Left ventricle myocardium inferior (tissue), 1 donor: ENCODE results near the gene TMEM270. TPM values are rescaled to one million over a fixed set of nuclear protein-coding genes. Genes with fewer than 3 reads are reported as not detected.

Experiments used
- DNase-seq: peaks from one replicate; pipeline ENCODE4 v3.0.0-alpha.2; 2020
- H3K27ac ChIP-seq: fragments of 200-600 bp; replicated peaks from 2 replicates; pipeline ENCODE4 v1.8.0; 2021
- H3K27me3 ChIP-seq: fragments of 200-600 bp; 2 replicates; pipeline ENCODE4 v1.8.0; 2021; ENCODE audit warnings: low read depth
- H3K36me3 ChIP-seq: fragments of 200-600 bp; 2 replicates; pipeline ENCODE4 v1.8.0; 2021
- H3K4me1 ChIP-seq: fragments of 200-600 bp; 2 replicates; pipeline ENCODE4 v1.8.0; 2021
- H3K4me3 ChIP-seq: fragments of 200-600 bp; 2 replicates; pipeline ENCODE4 v1.8.0; 2021; ENCODE audit warnings: mild to moderate bottlenecking, moderate library complexity
- H3K9me3 ChIP-seq: fragments of 200-600 bp; replicated peaks from 2 replicates; pipeline ENCODE4 v1.8.0; 2021
- intact Hi-C: fragments of 100-400 bp; cut with micrococcal nuclease; formaldehyde crosslinking; loops from one replicate; pipeline ENCODE4 v1.11.0; 2022
- total RNA-seq: library from RNA; stranded (reverse); fragmentation: NEBNext Ultra II Directional; extraction: Animal tissue kit (Norgen Biotek cat#: 25700); gene quantifications from one replicate; pipeline ENCODE4 v1.2.1, GENCODE V29; 2021
- TF ChIP-seq, protein P1 (sequence below): fragments of 200-600 bp; IDR thresholded peaks from 2 replicates; pipeline ENCODE4 v1.8.0; 2021; ENCODE audit warnings: antibody characterized with exemption, mild to moderate bottlenecking, borderline replicate concordance
- donor health status: DM: no; HTN: yes; CAD: no; lungs with severe emphysema.

TMEM270 gene
- total RNA-seq, 1 donor from 2014 or later: not detected

DNA sequence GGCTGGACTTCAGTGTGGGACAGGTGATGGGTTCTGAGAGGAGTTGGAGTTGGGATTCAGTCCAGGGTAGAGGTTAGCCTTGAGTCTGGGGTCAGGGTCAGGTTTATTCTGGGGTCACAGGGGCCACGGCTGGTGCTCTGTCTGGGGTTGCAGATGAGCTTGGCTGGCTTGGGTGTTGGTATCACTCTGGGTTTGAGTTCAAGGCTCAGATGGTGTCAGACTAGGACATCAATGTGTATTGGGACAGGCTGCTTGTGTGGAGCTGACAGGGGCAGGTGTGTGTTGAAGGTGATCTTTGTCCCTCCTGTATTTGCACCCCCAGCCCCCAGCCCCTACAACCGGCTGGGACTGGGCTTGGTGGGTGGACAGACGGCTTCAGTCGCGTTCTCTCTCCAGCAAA lies 26.8 kb downstream of the TMEM270 start:
- TF ChIP-seq, protein P1, sequence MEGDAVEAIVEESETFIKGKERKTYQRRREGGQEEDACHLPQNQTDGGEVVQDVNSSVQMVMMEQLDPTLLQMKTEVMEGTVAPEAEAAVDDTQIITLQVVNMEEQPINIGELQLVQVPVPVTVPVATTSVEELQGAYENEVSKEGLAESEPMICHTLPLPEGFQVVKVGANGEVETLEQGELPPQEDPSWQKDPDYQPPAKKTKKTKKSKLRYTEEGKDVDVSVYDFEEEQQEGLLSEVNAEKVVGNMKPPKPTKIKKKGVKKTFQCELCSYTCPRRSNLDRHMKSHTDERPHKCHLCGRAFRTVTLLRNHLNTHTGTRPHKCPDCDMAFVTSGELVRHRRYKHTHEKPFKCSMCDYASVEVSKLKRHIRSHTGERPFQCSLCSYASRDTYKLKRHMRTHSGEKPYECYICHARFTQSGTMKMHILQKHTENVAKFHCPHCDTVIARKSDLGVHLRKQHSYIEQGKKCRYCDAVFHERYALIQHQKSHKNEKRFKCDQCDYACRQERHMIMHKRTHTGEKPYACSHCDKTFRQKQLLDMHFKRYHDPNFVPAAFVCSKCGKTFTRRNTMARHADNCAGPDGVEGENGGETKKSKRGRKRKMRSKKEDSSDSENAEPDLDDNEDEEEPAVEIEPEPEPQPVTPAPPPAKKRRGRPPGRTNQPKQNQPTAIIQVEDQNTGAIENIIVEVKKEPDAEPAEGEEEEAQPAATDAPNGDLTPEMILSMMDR: no peak
- Histone ChIP-seq H3K27ac (no peak overlapping the region), H3K36me3 (no peaks in the 10 kb centered on the region), H3K9me3 (no peaks in the 10 kb centered on the region), H3K4me3 (no peak overlapping the region), H3K27me3 (peaks cover 38% of the 10 kb centered on the region), H3K4me1 (peaks cover 28% of the 10 kb centered on the region)
- intact Hi-C loops: no loop called here
- no peak for DNase-seq

DNA sequence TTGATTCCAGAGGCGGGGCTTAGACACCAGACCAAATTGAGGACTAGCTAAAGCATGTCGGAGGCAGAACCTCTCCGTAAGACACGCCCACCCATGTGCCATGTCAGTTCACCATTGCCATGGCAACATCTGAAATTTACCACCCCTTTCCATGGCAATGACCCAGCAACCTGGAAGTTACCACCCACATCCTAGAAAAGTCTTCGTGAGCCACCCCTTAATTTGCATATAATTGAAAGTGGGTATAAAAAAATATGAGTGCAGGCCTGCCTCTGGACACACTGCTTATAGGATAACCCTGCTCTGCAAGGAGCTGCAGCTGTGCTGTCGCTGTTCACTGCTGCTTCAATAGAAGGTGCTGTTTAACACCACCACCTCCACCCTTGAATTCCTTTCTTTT lies 28.0 kb downstream of the TMEM270 start:
- H3K9me3 ChIP-seq: no peaks in the 10 kb centered on the region
- H3K27me3 ChIP-seq: peaks cover 32% of the 10 kb centered on the region
- peaks cover 40% of the 10 kb centered on the region for H3K4me1 ChIP-seq
- intact Hi-C loops: no loop called here
- H3K36me3 ChIP-seq: no peaks in the 10 kb centered on the region
- DNase-seq: no peak
- H3K4me3 ChIP-seq: no peak overlapping the region
- TF ChIP-seq, protein P1: no peak
- H3K27ac ChIP-seq: no peak overlapping the region

DNA sequence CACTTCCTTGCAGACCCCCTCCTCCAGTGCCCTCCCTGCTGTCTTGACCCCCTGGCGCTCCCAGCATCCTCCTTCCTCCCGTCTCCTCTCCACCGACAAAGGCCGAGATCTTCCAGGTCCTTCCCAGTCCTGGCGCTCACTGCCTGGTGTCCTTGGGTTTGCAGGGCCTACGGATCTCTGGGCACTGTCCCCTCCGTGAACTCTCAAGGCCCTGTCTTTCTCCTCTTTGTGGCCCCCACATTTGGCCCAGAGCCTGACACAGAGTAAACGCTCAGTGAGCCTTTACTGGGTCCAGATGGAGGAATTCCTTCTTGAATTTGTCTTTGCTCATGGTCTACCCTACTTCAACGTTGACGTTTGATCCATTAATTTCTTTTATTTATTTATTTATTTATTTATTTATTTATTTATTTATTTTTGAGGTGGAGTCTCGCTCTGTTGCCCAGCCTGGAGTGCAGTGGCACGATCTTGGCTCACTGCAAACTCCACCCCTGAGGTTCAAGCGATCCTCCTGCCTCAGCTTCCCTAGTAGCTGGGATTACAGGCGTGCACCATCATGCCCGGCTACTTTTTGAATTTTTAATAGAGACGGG lies 29.7 kb downstream of the TMEM270 start:
- Histone ChIP-seq H3K4me3 (no peak overlapping the region), H3K9me3 (peaks cover 6% of the 10 kb centered on the region), H3K4me1 (peaks cover 47% of the 10 kb centered on the region), H3K27me3 (peaks cover 27% of the 10 kb centered on the region), H3K36me3 (no peaks in the 10 kb centered on the region), H3K27ac (peak overlapping the region; percentile 64)
- intact Hi-C loops: no loop called here
- TF ChIP-seq, protein P1: no peak
- no peak for DNase-seq

DNA sequence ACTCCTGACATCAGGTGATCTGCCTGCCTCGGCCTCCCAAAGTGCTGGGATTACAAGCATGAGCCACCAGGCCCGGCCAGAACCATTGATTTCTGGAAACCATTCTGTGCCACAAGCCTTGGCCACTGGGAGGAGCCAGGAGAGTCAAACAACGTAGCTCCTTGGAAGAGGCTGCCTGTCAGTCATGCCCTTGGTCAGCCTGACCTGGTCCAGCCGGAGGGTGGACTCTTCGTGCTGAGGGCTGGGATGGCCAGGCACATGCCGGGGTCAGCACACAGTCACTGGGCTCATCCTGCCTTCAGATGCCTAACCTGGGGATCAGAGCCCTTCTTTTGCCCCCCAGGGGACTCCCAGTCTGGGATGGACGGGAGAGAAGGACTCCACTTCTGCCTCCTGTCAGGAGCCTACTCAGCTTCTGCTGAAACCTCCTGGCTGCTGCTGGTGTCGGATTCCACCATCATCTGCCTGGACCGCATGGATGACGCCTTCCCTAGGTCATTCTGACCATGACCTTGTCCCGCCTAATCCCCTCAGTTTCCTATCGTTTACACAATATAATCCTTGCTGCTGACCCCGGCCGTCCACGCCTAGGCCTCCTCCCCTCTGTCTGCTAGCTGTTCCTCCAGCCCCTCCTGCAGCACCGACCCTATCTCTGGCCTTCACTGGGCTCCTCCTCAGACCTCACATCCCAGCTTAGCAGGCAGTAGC lies 30.4 kb downstream of the TMEM270 start:
- Histone ChIP-seq H3K27ac (peak overlapping the region; percentile 64), H3K4me3 (no peak overlapping the region), H3K4me1 (peaks cover 40% of the 10 kb centered on the region), H3K9me3 (peaks cover 13% of the 10 kb centered on the region), H3K27me3 (peaks cover 25% of the 10 kb centered on the region), H3K36me3 (no peaks in the 10 kb centered on the region)
- no peak for DNase-seq
- intact Hi-C loops: no loop called here
- TF ChIP-seq, protein P1: no peak

DNA sequence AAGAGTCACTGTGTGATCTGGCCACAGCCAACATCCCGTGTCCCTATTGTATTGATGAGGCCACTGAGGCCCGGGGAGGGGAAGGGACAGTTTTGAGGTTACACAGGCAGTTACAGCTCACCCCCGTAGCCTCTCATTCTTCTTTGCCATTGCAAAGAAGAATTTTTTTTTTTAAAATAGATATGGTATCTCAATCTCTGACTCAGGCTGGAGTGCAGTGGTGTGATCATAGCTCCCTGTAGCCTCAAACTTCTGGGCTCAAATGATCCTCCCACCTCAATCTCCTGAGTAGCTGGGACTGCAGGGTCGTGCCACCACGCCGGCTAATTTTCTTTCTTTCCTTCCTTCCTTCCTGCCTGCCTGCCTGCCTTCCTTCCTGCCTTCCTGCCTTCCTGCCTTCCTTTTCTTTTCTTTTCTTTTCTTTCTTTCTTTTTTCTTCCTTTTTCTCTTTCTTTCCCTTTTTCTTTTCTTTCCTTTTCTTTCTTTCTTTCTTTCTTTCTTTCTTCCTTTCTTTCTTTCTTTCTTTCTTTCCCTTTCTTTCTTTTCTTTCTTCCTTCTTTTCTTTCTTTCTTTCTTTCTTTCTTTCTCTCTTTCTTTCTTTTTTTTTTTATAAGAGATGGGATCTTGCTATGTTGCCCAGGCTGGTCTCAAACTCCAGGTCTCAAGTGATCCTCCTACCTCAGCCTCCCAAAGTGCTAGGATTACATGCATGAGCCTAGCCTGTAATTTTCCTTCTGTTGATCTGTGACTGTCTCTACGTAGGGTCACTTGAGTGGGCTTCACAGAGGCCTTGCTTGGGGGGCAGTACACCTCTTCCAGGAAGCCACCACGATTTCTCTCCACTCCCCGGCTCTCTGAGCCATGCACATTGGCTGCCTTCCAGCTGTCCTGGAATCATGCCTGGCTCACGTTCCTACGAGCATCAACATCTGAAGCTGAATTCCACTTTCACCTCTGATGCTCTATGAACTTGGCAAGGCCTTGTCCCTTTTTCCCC lies 31.3 kb downstream of the TMEM270 start:
- Histone ChIP-seq H3K27ac (peak overlapping the region; percentile 67), H3K9me3 (peaks cover 22% of the 10 kb centered on the region), H3K27me3 (peaks cover 15% of the 10 kb centered on the region), H3K36me3 (no peaks in the 10 kb centered on the region), H3K4me3 (no peak overlapping the region), H3K4me1 (peaks cover 31% of the 10 kb centered on the region)
- DNase-seq: peak; percentile 62
- intact Hi-C loops: no loop called here
- TF ChIP-seq, protein P1: no peak
